ENCODE data around the gene SLC18B1.
A peak's percentile ranks its signal among the peaks of the same experiment; 100 is the strongest.

Gene SLC18B1

GRCh38 chr6:132797951-132798868 is at the start of gene SLC18B1:
Gene SLC18B1 (minus strand): TSS chr6:132798637. CDS start chr6:132798456, 181 bp downstream.
- FAIRE-seq: no peak

- FAIRE-seq: no peak
Measured at GRCh38 chr6:132843316-132844035, 45.0 kb upstream of the SLC18B1 start.

- no peak for FAIRE-seq
Measured at GRCh38 chr6:132841966-132842365, 43.5 kb upstream of the SLC18B1 start.

- no peak for FAIRE-seq
Measured at GRCh38 chr6:132832891-132833290, 34.5 kb upstream of the SLC18B1 start.

GRCh38 chr6:132830334-132830751 is 31.9 kb upstream of the SLC18B1 start:
- FAIRE-seq: no peak

GRCh38 chr6:132820629-132821381 is 22.4 kb upstream of the SLC18B1 start:
- no peak for FAIRE-seq

GRCh38 chr6:132819405-132820161 is 21.1 kb upstream of the SLC18B1 start:
- FAIRE-seq: no peak

- FAIRE-seq: no peak
Measured at GRCh38 chr6:132818404-132819359, 20.2 kb upstream of the SLC18B1 start.

GRCh38 chr6:132817554-132818403 is 19.3 kb upstream of the SLC18B1 start:
- no peak for FAIRE-seq

GRCh38 chr6:132816660-132817059 is 18.2 kb upstream of the SLC18B1 start:
- no peak for FAIRE-seq

GRCh38 chr6:132814716-132815570 is 16.5 kb upstream of the SLC18B1 start:
- no peak for FAIRE-seq

GRCh38 chr6:132813173-132813856 is 14.9 kb upstream of the SLC18B1 start:
- no peak for FAIRE-seq

GRCh38 chr6:132812756-132813172 is 14.3 kb upstream of the SLC18B1 start:
- no peak for FAIRE-seq

GRCh38 chr6:132812255-132812732 is 13.9 kb upstream of the SLC18B1 start:
- FAIRE-seq: no peak

- no peak for FAIRE-seq
Measured at GRCh38 chr6:132811276-132811675, 12.8 kb upstream of the SLC18B1 start.

GRCh38 chr6:132805548-132805947 is 7.1 kb upstream of the SLC18B1 start:
- peak; percentile 86 for FAIRE-seq

GRCh38 chr6:132804251-132804650 is 5.8 kb upstream of the SLC18B1 start:
- no peak for FAIRE-seq

GRCh38 chr6:132800656-132801055 is 2.2 kb upstream of the SLC18B1 start:
- FAIRE-seq: no peak

All from colon (tissue), 2 donors.